Stimulated activated CD8-positive, alpha-beta memory T cell treated with anti-CD3 and anti-CD28 coated beads, Interleukin-12 subunit alpha, Interleukin-12 subunit beta, amount 100 ng/mL, for 4 hours (primary cell): ENCODE results near the gene DACH1.

Experiments used
- DNase-seq: peaks from one replicate; pipeline ENCODE4 v3.0.0-alpha.2; 2020; ENCODE audit warnings: low read depth

The DACH1 gene

GRCh38 chr13:71624653-71625600 is 242.1 kb downstream of the DACH1 start:
- DNase-seq, result no peak

- no peak for DNase-seq
These were observed 245.6 kb downstream of the DACH1 start for GRCh38 chr13:71621174-71622124.

GRCh38 chr13:71619096-71619495 is 247.9 kb downstream of the DACH1 start:
- no peak for DNase-seq

DNA sequence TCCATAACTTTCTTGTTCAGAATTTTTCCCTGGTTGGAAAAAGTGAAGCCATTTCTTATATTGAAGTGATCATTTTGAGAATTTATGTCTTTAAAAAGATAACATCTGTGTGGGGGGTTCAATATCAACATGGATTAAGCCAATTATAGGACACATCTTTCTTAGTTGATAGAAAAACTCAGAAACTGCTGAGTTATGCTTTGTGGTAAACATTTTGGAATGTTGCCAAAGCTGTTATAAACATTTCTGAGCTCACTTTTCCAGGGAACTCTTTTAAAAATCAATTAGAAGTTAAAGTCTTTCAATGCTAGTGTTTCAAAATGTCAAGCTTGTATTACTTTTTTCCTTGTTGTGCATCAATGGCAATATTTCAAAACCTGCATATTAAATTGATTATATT is 248.8 kb downstream of the DACH1 start:
- DNase-seq, result no peak

- DNase-seq, result no peak
These were observed 249.7 kb downstream of the DACH1 start for GRCh38 chr13:71617265-71617664.

GRCh38 chr13:71613066-71613745 is 253.8 kb downstream of the DACH1 start:
- DNase-seq, result no peak

GRCh38 chr13:71611292-71611691 is 255.7 kb downstream of the DACH1 start:
- no peak for DNase-seq

DNA sequence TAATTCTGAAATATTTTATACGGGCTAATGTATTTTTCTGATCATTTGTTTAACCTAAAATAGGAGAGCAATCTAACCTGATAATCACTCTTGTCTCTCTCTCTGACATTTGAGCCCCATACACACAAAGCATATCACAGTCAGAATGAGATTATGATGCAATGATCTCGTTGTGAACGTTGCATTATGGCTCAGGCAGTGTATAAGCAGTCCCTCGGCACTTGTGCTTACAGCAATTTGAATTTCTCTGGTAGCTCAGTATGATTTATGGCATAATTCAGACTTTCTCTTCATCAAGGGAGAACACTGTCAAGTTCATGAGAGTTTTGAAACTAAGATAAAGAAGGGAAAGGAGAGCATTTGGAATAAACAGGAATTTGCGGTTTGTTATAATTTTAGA is 256.1 kb downstream of the DACH1 start:
- no peak for DNase-seq

- no peak for DNase-seq
These were observed 257.7 kb downstream of the DACH1 start for GRCh38 chr13:71609271-71609670.

GRCh38 chr13:71607575-71607974 is 259.4 kb downstream of the DACH1 start:
- no peak for DNase-seq

- no peak for DNase-seq
These were observed 260.2 kb downstream of the DACH1 start for GRCh38 chr13:71606818-71607217.

GRCh38 chr13:71605744-71606143 is 261.3 kb downstream of the DACH1 start:
- DNase-seq, result no peak

DNA sequence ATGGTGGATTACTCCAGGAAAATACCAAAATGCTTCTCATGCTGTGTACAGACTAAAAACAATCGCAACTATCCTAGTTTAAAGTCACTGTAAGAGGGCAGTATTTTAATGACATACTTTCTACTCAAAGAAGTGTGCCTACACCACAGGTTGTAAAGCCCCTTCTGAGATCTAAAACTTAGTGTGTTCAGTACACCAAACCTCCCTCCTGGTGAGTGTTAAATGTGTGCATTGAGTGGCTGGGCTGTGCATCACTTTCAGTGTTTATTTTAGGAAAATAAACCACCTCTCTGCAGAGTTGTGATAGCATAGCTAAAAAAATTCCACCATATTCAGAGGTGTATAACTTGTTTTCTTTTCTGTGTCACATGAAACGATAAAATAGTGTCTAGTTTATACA is 263.7 kb downstream of the DACH1 start:
- DNase-seq, result no peak

DNA sequence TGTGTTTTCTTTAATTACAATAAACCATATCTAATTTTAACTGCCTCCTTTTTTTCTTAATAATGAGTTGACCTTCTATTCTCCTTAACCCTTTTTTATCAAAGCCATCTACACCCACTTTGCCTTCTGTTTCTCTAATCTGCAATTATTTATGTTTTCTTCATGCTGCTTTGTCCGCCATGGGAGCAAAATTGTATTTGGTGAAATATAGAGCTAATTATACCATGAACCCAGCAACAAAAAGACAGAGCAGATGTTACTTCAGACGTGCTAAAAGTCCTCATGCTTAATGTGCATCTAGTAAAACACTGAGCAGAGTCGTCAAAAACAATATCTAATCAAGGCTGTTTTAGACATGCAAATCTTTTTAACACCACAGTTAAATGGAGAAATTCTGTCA is 264.7 kb downstream of the DACH1 start:
- DNase-seq, result no peak

DNA sequence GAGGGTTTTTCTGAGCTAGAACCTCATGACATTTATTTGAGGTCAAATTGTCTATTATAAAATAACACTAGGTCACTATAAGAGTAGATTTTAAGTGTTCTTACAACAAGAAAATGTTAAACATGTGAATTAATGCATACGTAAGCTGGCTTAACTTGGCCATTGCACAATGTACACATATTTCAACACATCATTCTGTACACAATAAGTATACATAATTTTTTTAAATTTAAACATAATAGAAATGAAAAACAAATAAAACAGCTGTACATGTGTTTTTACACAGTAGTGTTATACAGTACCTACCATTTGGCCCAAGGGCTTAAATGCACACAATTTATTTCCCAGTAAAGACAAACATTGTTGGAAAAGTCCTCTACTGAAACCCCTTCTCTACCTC is 269.9 kb downstream of the DACH1 start:
- DNase-seq, result no peak

GRCh38 chr13:71596116-71596515 is 270.9 kb downstream of the DACH1 start:
- no peak for DNase-seq

DNA sequence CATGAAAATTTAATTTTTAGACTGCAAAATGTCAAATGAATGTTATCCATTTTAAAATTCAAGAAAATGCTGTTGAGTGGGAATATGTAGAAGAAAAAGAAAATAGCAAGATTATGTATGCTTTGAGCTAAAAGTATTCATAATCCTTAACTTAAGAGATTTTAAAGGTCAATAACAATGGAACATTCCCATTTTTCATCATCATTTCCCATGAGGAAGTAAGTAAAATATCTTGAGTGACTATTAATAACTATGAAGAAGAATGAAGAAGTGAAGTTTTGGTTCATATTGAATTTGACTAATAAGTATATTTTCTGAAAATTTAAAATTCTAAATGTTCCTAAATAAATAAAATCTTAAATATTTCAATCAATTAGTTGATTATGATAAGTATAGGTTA is 273.4 kb downstream of the DACH1 start:
- no peak for DNase-seq

DNA sequence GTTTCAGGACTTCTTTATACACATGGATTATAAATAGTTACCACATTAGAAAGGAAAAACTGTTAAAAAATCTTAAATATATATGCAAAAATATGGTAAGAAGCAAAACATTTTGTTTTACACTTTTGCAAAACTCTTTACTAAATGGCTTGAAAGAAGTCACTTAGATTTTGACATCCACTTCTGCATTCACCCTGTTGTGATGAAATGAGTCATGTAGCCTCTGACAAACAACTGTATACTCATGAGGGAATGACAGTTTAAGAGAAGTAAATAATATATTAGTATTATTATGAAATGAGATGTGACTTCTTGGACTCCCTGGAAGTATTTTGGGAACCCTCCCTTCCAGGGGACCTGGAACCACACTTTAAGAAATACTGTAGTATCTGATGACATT is 275.6 kb downstream of the DACH1 start:
- DNase-seq, result no peak

DNA sequence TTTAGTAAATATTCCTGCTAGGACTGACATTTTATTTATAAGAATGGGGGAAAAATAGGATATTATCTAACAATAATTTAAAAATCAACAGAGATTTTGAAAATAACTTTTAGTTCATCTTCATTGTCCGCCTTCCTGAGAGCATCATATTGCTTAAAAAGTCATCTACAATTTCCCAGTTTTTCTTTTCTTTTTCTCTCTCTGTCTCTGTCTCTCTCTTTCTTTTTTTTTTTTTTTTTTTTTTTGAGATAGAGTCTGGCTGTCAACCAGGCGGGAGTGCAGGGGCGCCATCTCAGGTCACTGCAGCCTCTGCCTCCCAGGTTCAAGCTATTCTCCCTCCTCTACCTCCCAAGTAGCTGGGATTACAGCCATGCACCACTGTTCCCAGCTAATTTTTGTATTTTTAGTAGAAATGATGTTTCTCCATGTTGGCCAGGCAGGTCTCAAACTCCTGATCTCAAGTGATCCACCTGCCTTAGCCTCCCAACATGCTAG is 276.3 kb downstream of the DACH1 start:
- DNase-seq, result no peak

- DNase-seq, result no peak
These were observed 278.0 kb downstream of the DACH1 start for GRCh38 chr13:71589032-71589431.

DNA sequence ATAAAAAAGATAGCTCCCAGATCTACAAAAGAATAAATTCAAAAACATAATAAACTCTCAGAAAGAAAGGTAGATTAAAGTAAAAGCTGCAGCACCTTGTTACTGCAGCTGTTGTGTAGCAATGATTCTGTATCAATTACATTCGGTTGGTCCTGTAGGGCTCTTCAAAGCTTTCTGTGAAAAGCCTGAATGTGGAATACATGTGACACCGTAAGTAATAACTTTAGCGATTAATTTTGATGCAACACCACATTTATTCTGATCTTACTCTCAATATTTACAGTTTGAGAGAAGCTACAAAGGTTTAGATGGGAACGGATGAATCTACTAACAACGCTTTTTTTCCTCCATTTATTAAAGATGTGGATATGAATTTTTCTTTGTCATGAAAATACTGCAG is 279.2 kb downstream of the DACH1 start:
- no peak for DNase-seq

DNA sequence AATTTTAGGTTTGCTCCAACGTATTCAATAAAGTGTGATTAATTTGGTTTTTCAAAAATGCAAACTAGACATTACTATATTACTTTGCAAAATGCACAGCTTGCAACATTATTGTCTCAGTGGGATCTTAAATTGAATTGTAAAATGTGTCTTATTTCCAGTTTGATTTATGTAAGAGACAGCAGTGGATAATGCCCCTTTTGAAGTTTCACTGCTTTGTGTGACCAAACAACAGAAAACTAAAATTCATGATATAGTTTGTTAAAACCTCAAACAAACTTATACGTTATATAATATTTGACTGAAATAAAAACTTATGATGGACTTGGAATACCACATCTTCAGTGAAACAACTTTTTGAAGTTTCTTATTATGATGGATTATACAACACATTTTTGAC is 279.8 kb downstream of the DACH1 start:
- DNase-seq, result no peak
